ENCODE data around the gene RPRD1B. TPM values are rescaled to one million over a fixed set of nuclear protein-coding genes. Genes with fewer than 3 reads are reported as not detected.

The RPRD1B gene
- total RNA-seq, 1 donor from 2014 or later: 29.2 TPM

- Mint-ChIP-seq H3K27me3 (ENCODE audit: unreplicated experiment) (peaks cover 1% of the 10 kb centered on the region), H3K27ac (ENCODE audit: unreplicated experiment) (peak overlapping the region; percentile 26), H3K4me1 (ENCODE audit: low read depth, unreplicated experiment) (peaks cover 7% of the 10 kb centered on the region), H3K9me3 (ENCODE audit: unreplicated experiment) (no peaks in the 10 kb centered on the region), H3K4me3 (ENCODE audit: unreplicated experiment) (peak overlapping the region; percentile 17), H3K36me3 (ENCODE audit: unreplicated experiment) (peaks cover 12% of the 10 kb centered on the region)
- no peak for DNase-seq
- TF ChIP-seq CTCF (IDR thresholded peaks at IDR 0.05; ENCODE audit: partially characterized antibody, unreplicated experiment): no peak
These were observed 34.3 kb downstream of the RPRD1B start for GRCh38 chr20:38067717-38068365.

DNA sequence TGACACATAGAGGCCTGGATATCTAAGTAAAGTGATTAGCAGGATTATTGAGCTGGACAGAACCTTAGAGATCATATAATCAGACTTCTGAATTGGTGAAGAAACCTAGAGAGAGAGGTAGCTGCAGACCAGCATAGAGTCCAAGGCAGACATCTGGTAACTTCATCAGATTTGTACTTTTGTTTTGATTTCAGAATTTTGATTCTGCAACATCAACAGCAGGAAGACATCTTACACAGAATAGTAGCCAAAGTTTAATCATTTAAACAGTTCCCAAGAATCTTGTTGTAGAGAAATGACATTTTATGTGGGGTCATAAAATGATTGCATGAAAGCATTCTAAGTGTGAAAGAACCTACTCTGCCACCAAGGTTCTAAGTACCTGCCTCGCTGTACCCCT lies 39.4 kb downstream of the RPRD1B start:
- Mint-ChIP-seq H3K27me3 (ENCODE audit: unreplicated experiment) (peaks cover 1% of the 10 kb centered on the region), H3K9me3 (ENCODE audit: unreplicated experiment) (peaks cover 3% of the 10 kb centered on the region), H3K4me1 (ENCODE audit: low read depth, unreplicated experiment) (peaks cover 16% of the 10 kb centered on the region), H3K27ac (ENCODE audit: unreplicated experiment) (peak overlapping the region; percentile 40), H3K36me3 (ENCODE audit: unreplicated experiment) (peaks cover 12% of the 10 kb centered on the region), H3K4me3 (ENCODE audit: unreplicated experiment) (no peak overlapping the region)
- no peak for TF ChIP-seq CTCF (IDR thresholded peaks at IDR 0.05; ENCODE audit: partially characterized antibody, unreplicated experiment)
- no peak for DNase-seq

DNA sequence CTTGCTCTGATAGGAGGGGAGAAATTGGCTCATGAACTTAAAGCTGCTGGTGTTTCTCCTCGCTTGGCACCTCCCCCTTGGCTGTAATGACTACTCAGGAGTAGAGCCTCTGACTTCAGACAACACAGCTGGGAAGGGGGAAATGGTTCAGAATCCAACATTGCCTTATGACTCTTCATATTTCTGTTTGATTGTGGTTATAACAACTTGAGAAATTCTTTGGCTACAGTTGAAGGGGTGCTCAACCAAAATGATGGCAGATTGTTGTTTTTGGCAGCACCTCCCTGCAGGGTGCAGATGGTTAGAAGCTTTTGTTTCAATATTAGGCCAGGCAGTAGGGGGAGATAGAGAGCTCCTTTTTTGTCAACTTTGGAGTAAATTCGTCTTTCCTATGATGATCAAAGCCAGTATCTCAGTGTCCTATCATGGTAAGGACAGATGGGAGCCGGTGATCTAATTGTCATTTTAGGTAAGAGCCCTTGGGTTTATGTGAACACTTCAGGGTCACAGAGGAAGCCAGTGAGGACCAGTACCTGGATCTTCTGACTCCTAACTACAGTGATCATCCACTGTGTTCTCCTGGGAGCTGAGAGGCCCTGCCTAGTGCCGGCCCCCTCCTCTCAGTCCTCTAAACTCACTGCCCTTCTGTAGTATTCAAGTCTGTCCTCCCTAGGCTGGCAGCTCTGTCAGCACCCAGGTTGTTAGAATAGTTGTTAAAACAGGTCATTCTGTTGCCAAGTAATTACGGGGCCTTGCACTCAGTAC lies 39.9 kb downstream of the RPRD1B start:
- peaks cover 16% of the 10 kb centered on the region for H3K4me1 Mint-ChIP-seq (ENCODE audit: low read depth, unreplicated experiment)
- H3K27me3 Mint-ChIP-seq (ENCODE audit: unreplicated experiment): peaks cover 5% of the 10 kb centered on the region
- H3K36me3 Mint-ChIP-seq (ENCODE audit: unreplicated experiment): peaks cover 15% of the 10 kb centered on the region
- H3K4me3 Mint-ChIP-seq (ENCODE audit: unreplicated experiment): no peak overlapping the region
- DNase-seq: no peak
- peak; percentile 74 for TF ChIP-seq CTCF (IDR thresholded peaks at IDR 0.05; ENCODE audit: partially characterized antibody, unreplicated experiment)
- peaks cover 3% of the 10 kb centered on the region for H3K9me3 Mint-ChIP-seq (ENCODE audit: unreplicated experiment)
- peak overlapping the region; percentile 40 for H3K27ac Mint-ChIP-seq (ENCODE audit: unreplicated experiment)

DNA sequence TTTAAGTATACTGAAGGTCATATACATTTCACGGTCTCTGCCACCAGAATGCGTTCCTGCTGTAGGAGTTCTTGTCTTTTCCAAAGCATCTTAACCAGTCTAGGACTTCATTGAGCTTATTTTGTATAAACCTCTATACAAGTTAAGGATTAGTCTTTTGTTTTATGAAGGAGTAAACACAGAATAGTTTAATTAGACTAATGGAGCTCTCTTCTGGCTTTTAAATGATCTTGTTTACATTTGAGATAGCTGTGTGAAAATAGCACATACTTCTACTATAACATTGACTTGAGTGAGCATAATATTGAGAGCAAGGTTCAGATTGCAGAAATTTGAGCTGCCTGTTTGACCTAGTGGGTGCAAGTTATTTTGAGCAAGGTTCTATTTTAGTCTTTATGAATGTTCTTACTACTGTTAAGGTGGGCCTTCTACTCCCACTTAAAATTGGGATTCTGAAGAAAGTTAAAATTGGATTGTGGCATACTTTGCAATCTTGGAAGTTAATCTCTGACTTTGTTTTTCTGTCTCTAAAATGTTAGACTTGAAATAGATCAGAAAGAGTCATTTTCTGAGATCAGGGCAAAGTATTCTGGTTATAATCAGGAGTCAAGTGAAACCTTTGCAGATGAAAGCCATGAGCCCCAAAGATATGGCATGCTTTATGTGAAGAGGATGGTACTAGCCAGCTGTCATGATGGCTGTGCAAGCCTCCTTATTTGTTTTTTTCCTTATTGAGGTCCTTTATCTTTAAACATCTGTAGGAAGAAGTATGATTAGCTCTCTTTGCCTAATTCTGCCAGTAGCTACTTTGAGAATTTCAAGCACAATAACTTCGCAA lies 41.8 kb downstream of the RPRD1B start:
- H3K27ac Mint-ChIP-seq (ENCODE audit: unreplicated experiment): no peak overlapping the region
- peaks cover 16% of the 10 kb centered on the region for H3K4me1 Mint-ChIP-seq (ENCODE audit: low read depth, unreplicated experiment)
- no peak for TF ChIP-seq CTCF (IDR thresholded peaks at IDR 0.05; ENCODE audit: partially characterized antibody, unreplicated experiment)
- H3K9me3 Mint-ChIP-seq (ENCODE audit: unreplicated experiment): peaks cover 5% of the 10 kb centered on the region
- DNase-seq: no peak
- no peak overlapping the region for H3K4me3 Mint-ChIP-seq (ENCODE audit: unreplicated experiment)
- H3K27me3 Mint-ChIP-seq (ENCODE audit: unreplicated experiment): peaks cover 5% of the 10 kb centered on the region
- peaks cover 12% of the 10 kb centered on the region for H3K36me3 Mint-ChIP-seq (ENCODE audit: unreplicated experiment)
